NCI-H524 treated with DMSO at 0.1 percent for 48 hours (cell line): ENCODE measurements around the gene KDM4B.

Source experiments
- DNase-seq: peaks from one replicate; lab custom pipeline; 2025; lab: John Stamatoyannopoulos, UW

Gene KDM4B

DNA sequence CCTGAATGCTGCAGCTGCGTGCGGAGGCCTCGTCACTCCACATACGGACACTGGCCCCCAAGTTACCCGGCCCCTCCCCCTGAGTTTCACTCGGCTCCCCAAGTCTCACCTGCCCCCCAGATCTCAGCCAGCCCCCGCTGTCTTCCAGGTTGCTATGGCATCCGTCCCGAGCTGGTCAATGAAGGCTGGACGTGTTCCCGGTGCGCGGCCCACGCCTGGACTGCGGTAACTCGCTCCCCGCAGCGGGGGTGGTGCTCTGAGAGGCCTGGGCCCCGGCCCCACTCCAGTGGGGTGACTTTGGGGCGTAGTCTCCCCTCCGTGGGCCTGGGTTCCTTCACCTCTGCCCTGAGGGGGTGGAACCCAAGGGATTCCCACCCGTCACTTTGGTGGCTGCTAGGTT is 168.2 kb downstream of the KDM4B start:
- no peak for DNase-seq

DNA sequence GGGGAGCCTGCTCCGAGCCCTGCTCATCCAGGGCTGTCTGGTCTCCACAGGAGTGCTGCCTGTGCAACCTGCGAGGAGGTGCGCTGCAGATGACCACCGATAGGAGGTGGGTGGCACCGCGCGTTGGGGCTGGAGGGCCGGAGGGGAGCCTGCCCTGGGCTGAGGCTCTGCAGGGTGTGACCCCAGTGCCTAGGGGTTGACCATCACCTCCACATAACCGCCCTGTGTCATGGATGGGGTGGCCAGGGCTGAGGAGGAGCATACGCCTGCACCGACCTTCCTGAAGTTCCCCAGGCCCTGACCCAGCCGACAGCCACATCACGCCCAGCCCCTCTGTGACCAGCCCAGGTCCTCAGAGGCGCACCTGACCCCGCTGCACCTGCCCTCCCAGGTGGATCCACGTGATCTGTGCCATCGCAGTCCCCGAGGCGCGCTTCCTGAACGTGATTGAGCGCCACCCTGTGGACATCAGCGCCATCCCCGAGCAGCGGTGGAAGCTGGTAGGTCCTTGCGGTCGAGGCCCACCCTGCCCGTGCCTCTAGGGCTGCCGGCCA is 168.7 kb downstream of the KDM4B start:
- no peak for DNase-seq

DNA sequence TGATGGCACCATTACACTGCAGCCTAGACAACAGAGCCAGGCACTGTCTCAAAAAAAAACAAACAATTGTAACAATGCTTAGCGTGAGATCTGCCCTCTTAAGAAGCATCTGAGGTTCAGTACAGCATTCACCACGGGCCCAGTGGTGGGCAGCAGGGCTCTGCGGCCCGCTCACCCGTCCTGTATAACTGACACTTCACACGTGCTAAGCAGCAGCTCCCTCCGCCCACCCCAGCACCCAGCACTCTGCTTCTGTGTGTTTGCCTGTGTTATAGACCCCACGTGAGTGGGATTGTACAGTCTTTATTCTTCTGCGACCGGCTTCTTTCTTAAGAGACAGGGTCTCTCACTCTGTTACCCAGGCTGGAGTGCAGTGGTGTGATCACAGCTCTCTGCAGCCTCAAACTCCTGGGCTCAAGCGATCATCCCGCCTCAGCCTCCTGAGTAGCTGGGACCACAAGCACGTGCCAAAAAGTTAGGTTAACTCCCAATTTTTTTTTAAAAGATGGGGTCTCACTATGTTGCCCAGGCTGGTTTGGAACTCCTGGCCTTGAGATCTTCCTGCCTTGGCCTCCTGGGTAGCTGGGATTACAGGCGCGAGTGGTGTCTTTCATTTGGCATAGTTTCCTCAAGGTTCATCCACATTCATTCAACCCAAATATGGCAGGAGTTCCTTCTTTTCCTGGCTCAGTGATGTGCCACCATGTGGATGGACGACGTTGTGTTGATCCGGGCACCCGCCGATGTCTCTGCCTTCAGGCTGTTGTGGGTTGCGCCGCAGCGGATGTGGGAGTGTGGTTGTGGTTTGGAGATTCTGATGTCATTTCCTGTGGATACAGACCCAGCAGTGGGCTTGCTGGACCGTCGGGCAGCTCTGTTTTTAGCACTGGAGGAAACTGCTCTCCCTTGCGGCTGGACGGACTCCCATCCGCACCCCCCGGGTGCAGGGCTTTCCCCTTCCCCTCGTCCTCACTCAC is 170.0 kb downstream of the KDM4B start:
- DNase-seq, result no peak

- DNase-seq, result no peak
Observed at GRCh38 chr19:5139583-5140325, 170.8 kb downstream of the KDM4B start.

DNA sequence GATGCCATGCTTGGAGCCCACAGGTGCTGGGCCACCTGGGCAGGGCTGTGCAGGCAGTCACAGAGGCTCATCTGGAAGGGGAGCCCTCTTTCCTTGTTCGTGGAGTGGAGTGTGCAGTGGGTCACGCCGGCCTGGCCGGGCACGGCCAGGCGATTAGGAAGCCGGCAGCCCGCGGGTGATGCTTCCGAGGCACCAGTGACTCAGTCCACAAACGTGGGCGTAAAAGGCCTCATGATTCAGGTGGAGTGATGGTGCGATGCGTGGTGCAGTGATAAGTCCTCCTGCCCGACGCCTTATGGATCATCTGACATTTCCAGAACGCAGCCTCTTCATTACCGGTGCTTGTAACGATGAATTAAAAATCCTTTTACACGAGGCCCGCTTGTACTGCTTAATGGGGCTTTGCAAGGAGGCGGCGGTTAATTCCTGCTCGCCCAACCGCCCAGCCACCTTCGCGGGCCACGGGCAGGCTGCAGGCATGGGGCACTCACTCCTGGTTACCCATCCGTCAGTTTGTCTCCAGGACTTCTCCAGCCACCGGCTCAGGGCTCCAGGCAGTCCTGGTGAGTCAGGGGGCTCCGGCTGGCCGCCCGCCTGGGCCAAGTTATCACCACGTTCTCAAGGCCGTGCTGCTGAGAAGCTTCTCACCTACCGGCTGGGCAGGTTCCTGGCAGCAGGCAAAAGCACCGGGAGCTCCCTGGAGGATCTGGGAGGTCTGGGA is 172.4 kb downstream of the KDM4B start:
- no peak for DNase-seq

DNA sequence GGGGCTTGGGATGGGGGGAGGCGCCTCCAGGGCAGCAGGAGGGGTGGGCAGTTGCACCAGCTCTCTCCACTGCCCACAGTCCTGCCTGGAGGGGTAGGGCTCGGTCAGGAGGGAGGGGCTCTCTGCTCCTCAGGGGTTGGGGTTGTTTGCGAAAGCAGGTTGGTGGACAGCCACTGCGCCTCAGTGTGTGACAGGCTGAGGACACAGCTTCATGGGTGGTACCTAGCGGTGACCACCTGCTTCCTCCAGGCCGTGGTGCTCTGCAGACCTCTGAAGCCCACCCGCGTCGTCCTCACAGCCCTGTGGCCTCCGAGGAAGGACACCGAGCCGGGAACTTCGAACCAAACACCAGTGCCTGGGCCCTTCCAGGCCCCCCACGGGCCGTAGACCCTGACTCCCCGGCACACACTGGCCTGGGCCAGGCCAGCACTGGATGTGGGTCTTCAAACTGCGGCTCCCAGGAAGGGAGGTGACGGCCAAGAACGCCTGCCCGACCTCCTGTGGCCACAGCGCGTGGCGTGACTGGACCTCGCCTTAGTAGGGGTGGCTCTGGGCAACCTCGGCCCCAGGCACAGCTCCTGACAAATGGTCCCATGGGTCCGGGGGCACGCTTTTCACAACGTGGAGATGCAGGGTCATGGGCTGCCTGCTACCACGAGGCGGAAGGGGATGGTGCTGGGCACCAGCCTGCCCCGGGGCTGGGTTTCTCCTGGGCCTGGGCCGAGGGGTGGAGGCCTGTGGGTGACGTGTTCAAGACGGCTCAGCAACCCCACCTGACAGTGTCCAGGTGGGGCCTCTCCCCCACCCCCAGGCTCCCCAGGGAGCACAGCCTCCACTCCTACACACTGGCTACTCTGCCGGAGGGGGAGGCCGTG is 173.2 kb downstream of the KDM4B start:
- no peak for DNase-seq

DNA sequence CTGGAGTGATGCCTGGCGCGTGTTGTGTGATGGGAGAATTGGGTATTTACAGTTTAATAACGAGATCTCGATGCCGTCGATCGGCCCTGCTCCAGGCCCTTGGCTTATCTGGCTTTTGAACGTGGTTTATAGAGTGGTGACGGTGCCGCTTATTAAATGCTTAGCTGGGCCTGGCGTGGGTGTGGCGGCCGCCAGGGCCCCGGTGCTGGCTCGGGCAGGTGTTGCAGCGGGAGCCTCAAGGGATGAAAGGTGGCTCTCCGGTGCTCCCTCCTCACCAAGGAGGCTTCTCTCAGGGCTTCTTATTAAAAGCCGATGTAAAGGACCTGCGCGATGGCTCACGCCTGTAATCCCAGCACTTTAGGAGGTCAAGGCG is 173.8 kb downstream of the KDM4B start:
- no peak for DNase-seq

- no peak for DNase-seq
Observed at GRCh38 chr19:5143471-5144411, 174.8 kb downstream of the KDM4B start.

GRCh38 chr19:5144545-5145179 is 175.7 kb downstream of the KDM4B start:
- no peak for DNase-seq

GRCh38 chr19:5145521-5146511 is 176.9 kb downstream of the KDM4B start:
- no peak for DNase-seq

DNA sequence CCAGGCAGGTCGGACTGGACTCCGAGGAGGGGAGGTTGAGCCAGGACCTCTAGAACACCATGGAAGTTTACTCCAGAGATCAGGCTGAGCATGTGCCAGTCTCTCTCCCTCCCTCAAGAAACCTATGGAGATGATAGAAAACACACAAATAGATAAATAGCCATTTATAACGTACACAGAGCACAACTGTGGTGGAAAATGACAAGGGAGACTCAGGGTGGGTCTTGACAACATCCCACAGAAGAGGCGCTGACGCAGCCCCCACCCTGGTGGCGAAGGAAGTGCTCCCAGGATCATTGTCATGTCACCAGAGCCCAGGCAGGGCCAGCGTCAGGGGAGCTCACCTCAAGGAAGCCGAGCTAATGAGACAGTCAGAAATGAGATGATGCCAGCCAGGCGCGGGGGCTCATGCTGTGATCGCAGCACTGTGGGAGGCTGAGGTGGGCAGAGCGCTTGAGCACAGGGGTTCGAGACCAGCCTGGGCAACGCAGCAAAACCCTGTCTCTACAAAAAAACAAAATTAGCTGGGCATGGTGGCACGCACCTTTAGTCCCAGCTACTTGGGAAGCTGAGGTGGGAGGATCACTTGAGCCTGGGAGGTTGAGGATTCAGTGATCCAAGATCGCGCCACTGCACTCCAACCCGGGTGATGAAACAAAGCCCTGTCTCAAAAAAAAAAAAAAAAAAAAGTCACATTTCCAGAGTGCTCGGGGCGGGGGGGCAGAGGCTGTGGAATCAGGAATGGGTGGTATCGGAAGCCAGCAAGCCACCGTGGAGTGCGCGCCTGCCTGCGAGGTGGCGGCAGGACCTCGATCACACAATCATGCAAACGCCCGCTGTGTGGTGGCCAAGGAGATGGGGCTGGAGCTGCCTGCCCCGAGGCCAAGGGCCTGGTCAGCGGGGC is 178.4 kb downstream of the KDM4B start:
- no peak for DNase-seq

DNA sequence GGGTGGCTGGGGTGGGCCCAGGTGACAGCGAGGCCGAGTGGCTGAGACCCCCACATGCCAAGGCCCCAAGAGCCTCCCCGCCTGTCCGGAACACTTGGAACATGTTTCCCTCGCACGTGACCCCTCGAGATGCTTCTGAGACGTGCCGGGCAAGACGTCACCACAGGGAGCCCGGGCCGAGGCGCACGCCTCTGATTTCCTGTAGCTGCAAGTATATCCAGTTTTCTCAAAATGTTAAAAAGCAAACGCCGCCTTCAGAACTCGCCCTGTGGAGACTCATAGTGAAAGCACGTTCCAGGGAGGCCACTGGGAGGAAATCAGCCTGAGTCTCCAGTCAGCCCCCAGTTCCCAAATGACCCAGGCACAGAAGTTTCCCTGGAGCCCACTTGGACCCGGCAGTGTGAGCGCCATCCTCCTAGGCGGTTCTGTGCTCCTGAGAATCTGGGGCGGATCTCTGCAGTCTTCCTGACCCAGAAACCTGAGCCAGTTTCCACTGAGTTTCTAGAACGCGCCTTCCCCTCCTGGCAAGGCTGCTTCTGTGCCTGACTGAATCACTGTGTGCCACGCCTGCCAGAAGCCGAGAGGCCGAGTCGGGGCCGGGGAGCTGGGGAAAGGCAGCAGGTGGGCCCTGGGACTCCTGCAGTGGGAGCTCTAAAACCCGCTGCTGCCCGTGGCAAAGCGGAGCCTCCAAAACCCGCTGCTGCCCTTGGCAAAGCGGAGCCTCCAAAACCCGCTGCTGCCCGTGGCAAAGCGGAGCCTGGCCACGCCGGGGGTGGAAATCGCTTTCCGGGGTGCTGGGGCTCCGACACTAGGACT is 179.3 kb downstream of the KDM4B start:
- no peak for DNase-seq

- no peak for DNase-seq
Observed at GRCh38 chr19:5148794-5149190, 179.9 kb downstream of the KDM4B start.

DNA sequence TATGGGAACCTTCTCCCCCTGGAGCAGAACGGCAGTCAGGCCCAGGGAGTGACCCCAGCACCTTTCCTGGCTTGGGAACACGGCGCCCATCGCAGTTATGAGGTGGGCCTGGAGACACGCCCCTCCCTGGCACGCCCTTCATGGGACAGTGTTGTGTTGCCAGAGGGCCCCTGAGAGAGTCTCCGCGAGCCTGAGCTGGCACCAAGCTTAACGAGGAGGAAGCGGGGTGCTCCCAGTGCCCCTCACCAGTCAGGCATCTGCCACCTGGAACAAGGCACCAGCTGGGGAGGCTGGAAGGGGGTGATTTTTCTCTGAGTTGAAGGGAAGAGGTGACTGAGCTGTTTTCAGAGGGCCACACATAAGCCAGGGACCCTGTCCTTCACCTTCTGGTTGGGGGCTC is 180.6 kb downstream of the KDM4B start:
- no peak for DNase-seq

DNA sequence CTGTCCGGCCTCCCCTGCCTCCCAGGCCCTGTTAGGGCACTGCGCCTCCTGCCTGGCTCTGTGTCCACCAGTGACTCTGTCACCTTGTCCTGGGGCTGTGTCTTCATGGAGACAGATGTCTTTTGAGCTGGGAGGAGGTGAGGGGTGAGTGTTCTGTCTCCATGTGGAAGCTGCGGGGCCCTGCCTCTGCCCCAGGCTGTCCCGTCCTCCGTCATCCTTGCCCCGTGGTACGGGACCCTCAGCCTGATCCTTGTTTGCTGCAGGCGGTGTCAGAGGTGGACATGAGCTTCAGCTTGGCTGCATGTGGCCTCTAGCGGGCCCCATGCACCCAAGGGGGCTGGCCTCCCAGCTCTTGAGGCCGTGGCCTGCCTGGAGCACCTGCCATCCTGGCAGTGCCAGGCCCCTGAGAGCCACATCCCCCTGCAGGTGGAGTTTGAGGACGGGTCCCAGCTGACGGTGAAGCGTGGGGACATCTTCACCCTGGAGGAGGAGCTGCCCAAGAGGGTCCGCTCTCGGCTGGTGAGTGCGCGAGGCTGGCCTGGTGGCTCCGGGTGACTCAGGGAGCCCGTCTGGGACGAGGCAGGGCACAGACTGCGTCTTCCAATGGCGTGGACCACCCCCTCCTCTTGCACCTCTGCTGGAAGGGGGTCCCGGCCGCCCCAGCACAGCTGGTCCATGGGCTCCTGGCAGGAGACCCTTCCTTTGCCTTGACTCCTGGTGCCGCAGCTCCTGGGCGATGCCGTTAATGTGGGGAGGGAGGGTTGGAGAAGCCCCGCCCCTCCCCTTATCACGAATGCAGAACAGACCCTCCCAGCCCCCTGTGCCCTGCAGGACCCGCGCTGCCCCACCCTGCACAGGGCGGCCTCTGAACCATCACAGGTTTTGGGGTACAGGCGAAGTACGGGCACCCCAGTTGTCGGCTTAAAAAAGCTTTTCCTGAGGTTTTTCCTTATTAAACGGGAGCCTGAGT is 181.3 kb downstream of the KDM4B start:
- DNase-seq, result no peak
